Nephron progenitor cell (in vitro differentiated cells): ENCODE measurements around the gene UBP1.
"Not testable (repeated sequence)": the region's sequence is repeated elsewhere in the genome, so short reads cannot be mapped to it uniquely, and the experiment has no call there.

Experiments
- DNase-seq: peaks from one replicate; pipeline ENCODE4 v3.0.0; 2021
- H3K27ac Mint-ChIP-seq: 2 replicates; pipeline ENCODE4 v1.8.0; 2021; ENCODE audit warnings: mild to moderate bottlenecking, moderate library complexity, mixed read lengths
- H3K27me3 Mint-ChIP-seq: 2 replicates; pipeline ENCODE4 v1.8.0; 2021; ENCODE audit warnings: mild to moderate bottlenecking, low read depth, mixed read lengths; ENCODE audit not compliant: poor library complexity
- H3K36me3 Mint-ChIP-seq: 2 replicates; pipeline ENCODE4 v1.8.0; 2021; ENCODE audit warnings: low read depth, mixed read lengths
- H3K4me1 Mint-ChIP-seq: 2 replicates; pipeline ENCODE4 v1.8.0; 2021; ENCODE audit warnings: mixed read lengths
- H3K4me3 Mint-ChIP-seq: 2 replicates; pipeline ENCODE4 v1.8.0; 2021; ENCODE audit warnings: mild to moderate bottlenecking, moderate library complexity, mixed read lengths
- H3K9me3 Mint-ChIP-seq: 2 replicates; pipeline ENCODE4 v1.8.0; 2021; ENCODE audit warnings: mild to moderate bottlenecking, moderate library complexity, mixed read lengths
- TF ChIP-seq, protein P1 (sequence below): fragments of 200-600 bp; sonication (generic); IDR thresholded peaks from 2 replicates; pipeline ENCODE4 v1.5.0; 2021; ENCODE audit warnings: antibody characterized with exemption

UBP1 gene

GRCh38 chr3:33420966-33421365 is 19.2 kb downstream of the UBP1 start:
- Mint-ChIP-seq H3K9me3 (no peaks in the 10 kb centered on the region), H3K27me3 (no peaks in the 10 kb centered on the region), H3K27ac (no peak overlapping the region), H3K36me3 (peaks cover 81% of the 10 kb centered on the region), H3K4me1 (peaks cover 6% of the 10 kb centered on the region), H3K4me3 (no peak overlapping the region)
- TF ChIP-seq, protein P1, sequence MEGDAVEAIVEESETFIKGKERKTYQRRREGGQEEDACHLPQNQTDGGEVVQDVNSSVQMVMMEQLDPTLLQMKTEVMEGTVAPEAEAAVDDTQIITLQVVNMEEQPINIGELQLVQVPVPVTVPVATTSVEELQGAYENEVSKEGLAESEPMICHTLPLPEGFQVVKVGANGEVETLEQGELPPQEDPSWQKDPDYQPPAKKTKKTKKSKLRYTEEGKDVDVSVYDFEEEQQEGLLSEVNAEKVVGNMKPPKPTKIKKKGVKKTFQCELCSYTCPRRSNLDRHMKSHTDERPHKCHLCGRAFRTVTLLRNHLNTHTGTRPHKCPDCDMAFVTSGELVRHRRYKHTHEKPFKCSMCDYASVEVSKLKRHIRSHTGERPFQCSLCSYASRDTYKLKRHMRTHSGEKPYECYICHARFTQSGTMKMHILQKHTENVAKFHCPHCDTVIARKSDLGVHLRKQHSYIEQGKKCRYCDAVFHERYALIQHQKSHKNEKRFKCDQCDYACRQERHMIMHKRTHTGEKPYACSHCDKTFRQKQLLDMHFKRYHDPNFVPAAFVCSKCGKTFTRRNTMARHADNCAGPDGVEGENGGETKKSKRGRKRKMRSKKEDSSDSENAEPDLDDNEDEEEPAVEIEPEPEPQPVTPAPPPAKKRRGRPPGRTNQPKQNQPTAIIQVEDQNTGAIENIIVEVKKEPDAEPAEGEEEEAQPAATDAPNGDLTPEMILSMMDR = no peak
- no peak for DNase-seq

DNA sequence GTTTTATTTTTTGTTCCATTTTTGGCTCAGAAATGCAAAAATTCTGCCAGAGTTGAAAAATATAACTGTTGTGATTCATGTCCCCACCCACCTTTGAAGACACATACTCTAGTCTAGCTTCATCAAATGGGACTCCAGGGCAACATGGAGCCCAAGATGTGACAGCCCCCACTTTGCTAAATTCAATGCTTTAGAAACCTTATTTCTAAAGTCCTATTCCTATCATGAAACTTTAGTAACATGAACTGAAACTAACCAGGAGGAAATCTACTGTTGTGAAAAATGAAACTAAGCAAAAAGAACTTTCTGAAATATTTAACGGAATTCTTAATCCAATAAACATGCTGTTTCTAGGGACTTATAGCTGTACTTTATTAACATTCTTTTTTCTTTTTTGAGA is 20.3 kb downstream of the UBP1 start:
- H3K4me1 Mint-ChIP-seq = peaks cover under 1% of the 10 kb centered on the region
- peaks cover 83% of the 10 kb centered on the region for H3K36me3 Mint-ChIP-seq
- no peak for DNase-seq
- H3K9me3 Mint-ChIP-seq = no peaks in the 10 kb centered on the region
- H3K4me3 Mint-ChIP-seq = no peak overlapping the region
- TF ChIP-seq, protein P1 = no peak
- peak overlapping the region; percentile 85 for H3K27ac Mint-ChIP-seq
- H3K27me3 Mint-ChIP-seq = no peaks in the 10 kb centered on the region

DNA sequence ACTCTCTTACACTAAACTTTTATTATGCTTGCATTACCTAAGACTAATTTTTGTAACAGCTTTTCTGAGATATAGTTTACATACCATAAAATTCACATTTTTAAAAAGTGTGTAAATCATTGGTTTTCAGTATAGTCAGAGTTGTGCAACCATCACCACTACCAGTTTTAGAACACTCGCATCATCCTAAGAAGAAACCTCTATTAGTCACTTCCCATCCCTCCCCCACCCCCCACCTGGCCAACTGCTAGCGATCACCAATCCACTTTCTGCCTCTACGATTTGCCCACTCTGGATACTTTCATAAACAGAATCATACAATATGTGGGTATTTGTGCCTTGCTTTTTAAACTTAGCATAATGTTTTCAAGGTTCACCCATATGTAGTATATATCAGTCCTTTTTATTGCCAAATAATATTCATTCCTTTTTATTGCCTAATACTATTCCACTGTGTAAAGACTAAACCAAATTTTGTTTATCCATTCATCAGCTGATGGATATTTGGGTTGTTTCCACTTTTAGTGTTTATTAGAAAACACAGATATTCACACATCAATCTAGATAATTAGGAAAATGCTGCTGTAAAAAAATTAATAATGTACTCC is 23.0 kb downstream of the UBP1 start:
- no peak for DNase-seq
- peaks cover 5% of the 10 kb centered on the region for H3K27me3 Mint-ChIP-seq
- H3K27ac Mint-ChIP-seq = no peak overlapping the region
- peaks cover 82% of the 10 kb centered on the region for H3K36me3 Mint-ChIP-seq
- H3K9me3 Mint-ChIP-seq = no peaks in the 10 kb centered on the region
- TF ChIP-seq, protein P1 = no peak
- H3K4me1 Mint-ChIP-seq = no peaks in the 10 kb centered on the region
- H3K4me3 Mint-ChIP-seq = no peak overlapping the region

- peaks cover 77% of the 10 kb centered on the region for H3K36me3 Mint-ChIP-seq
- H3K27me3 Mint-ChIP-seq, H3K4me1 Mint-ChIP-seq, H3K4me3 Mint-ChIP-seq, H3K27ac Mint-ChIP-seq, H3K9me3 Mint-ChIP-seq, DNase-seq: not testable (repeated sequence)
These were observed 29.4 kb downstream of the UBP1 start for GRCh38 chr3:33410816-33411215.

DNA sequence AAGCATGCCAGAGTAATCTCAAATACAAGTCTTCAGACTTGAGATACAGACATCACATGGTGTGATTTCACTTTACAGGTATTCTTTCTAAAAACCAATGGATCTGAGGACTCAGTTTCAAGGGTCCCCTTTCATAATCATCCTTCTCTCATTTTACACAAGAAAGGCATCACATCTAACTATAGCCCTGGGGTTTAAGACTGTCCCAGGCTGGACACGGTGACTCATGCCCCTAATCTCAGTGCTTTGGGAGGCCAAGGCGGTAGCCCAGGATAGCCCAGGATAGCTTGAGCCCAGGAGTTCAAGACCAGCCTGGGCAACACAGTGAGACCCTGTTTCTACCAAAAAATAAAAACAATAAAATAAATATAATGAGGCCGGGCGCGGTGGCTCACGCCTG is 36.4 kb downstream of the UBP1 start:
- no peaks in the 10 kb centered on the region for H3K9me3 Mint-ChIP-seq

DNA sequence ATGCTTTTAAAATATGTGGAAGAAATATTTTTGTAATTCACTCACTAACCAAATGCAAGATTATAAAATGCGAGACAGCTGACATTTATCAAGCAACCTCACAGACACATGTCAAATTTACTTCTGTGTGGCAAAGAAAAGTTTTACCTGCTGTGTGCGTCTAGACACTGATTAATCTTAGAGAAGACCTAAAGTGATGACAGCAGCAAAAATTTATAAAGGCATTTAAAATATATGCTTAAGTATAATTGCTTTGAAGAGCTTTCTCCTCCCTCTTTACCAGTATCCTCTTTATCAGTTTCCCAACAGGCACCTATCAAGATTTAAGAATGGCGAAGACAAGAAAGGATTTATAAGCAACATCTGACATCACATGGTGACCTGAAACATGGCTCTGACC is 37.3 kb downstream of the UBP1 start:
- Mint-ChIP-seq H3K9me3 (no peaks in the 10 kb centered on the region), H3K27me3 (peaks cover 2% of the 10 kb centered on the region), H3K27ac (peak overlapping the region; percentile 52), H3K36me3 (peaks cover 76% of the 10 kb centered on the region), H3K4me3 (no peak overlapping the region), H3K4me1 (no peaks in the 10 kb centered on the region)
- TF ChIP-seq, protein P1 = no peak
- DNase-seq = no peak

More for the DNA sequence above, 36.4 kb downstream of the UBP1 start:
- DNase-seq = no peak
- Mint-ChIP-seq H3K27ac (no peak overlapping the region), H3K27me3 (peaks cover 2% of the 10 kb centered on the region), H3K36me3 (peaks cover 84% of the 10 kb centered on the region), H3K4me3 (no peak overlapping the region), H3K4me1 (no peaks in the 10 kb centered on the region)
- TF ChIP-seq, protein P1 = no peak
